Mucosa of descending colon (tissue), 3 donors: ENCODE results near the gene AOPEP. TPM values are rescaled to one million over a fixed set of nuclear protein-coding genes. Genes with fewer than 3 reads are reported as not detected.
A peak's percentile ranks its signal among the peaks of the same experiment; 100 is the strongest.

Experiments used
- ATAC-seq: fragments of 200-7000 bp; cut with Tn5 transposase; one replicate; pipeline ENCODE4 v1.9.1; 2020; ENCODE audit warnings: mild to moderate bottlenecking, moderate library complexity
- DNase-seq, 3 donors: peaks; one replicate each; pipeline ENCODE4 v3.0.0-alpha.2; 2020
- H3K36me3 ChIP-seq: fragments of 200-600 bp; one replicate; pipeline ENCODE4 v1.8.0; 2021; ENCODE audit warnings: low read depth, mild to moderate bottlenecking
- H3K4me1 ChIP-seq: fragments of 200-600 bp; one replicate; pipeline ENCODE4 v1.8.0; 2021; ENCODE audit warnings: low read depth, mild to moderate bottlenecking
- H3K4me3 ChIP-seq: fragments of 200-600 bp; one replicate; pipeline ENCODE4 v1.8.0; 2021; ENCODE audit warnings: mild to moderate bottlenecking
- H3K9me3 ChIP-seq: fragments of 200-600 bp; one replicate; pipeline ENCODE4 v1.8.0; 2021; ENCODE audit warnings: mild to moderate bottlenecking
- CTCF ChIP-seq: fragments of 200-600 bp; IDR thresholded peaks from one replicate; pipeline ENCODE4 v1.8.0; 2022; ENCODE audit warnings: antibody characterized with exemption, mild to moderate bottlenecking
- intact Hi-C, 2 donors: fragments of 100-400 bp; cut with DNase I in 1 of 2; cut with micrococcal nuclease in 1 of 2; formaldehyde crosslinking; loops; one replicate each; pipeline versions ENCODE4 v1.11.0 to v1.11.1; 2022; cut with DNase I, micrococcal nuclease
- total RNA-seq, 3 donors: library from RNA; stranded (reverse); fragmentation: NEBNext Ultra II Directional in 2 of 3; extraction: Animal tissue kit (Norgen Biotek cat#: 25700) in 2 of 3; gene quantifications; one replicate each; pipeline versions ENCODE4 v1.2.1 to v1.2.4, GENCODE V29; 2021 to 2023
- donor health status: DM: no; HTN: no; CAD: no; lungs with moderate emphysema.
- donor health status: DM: no; HTN: no; CAD: no.
- donor health status: DM: no; HTN: yes; CAD: no.

The AOPEP gene
- total RNA-seq, 3 donors from 2014 or later: 47.5 to 102 (median 57.8) TPM

- peaks cover 3% of the 10 kb centered on the region for H3K4me1 ChIP-seq
- peak; percentile 15 for ATAC-seq
These were observed 247.0 kb downstream of the AOPEP start for GRCh38 chr9:94973451-94973941.

GRCh38 chr9:94974154-94974879, 247.8 kb downstream of the AOPEP start:
- Histone ChIP-seq H3K4me3 (no peak overlapping the region), H3K36me3 (no peaks in the 10 kb centered on the region), H3K9me3 (no peaks in the 10 kb centered on the region), H3K4me1 (peaks cover 3% of the 10 kb centered on the region)
- DNase-seq (no peak), ATAC-seq (peak; percentile 23)
- intact Hi-C loops: no loop called here
- no peak for TF ChIP-seq CTCF

More at GRCh38 chr9:94973451-94973941, 247.0 kb downstream of the AOPEP start:
- TF ChIP-seq CTCF: no peak
- intact Hi-C loops: no loop called here
- no peak for DNase-seq
- no peaks in the 10 kb centered on the region for H3K9me3 ChIP-seq
- no peak overlapping the region for H3K4me3 ChIP-seq
- H3K36me3 ChIP-seq: no peaks in the 10 kb centered on the region

- DNase-seq: no peak
- Histone ChIP-seq H3K4me3 (no peak overlapping the region), H3K4me1 (peaks cover 3% of the 10 kb centered on the region), H3K9me3 (no peaks in the 10 kb centered on the region), H3K36me3 (no peaks in the 10 kb centered on the region)
- TF ChIP-seq CTCF: no peak
- intact Hi-C loops: no loop called here
- ATAC-seq: no peak
These were observed 249.0 kb downstream of the AOPEP start for GRCh38 chr9:94975480-94975879.

- H3K36me3 ChIP-seq: no peaks in the 10 kb centered on the region
- intact Hi-C loops: no loop called here
- H3K4me3 ChIP-seq: no peak overlapping the region
- no peak for TF ChIP-seq CTCF
- DNase-seq (no peak), ATAC-seq (no peak)
- no peaks in the 10 kb centered on the region for H3K9me3 ChIP-seq
- H3K4me1 ChIP-seq: peaks cover 3% of the 10 kb centered on the region
These were observed 249.6 kb downstream of the AOPEP start for GRCh38 chr9:94976077-94976476.

- DNase-seq (no peak), ATAC-seq (no peak)
- H3K9me3 ChIP-seq: no peaks in the 10 kb centered on the region
- H3K4me1 ChIP-seq: peaks cover under 1% of the 10 kb centered on the region
- no peak for TF ChIP-seq CTCF
- no peaks in the 10 kb centered on the region for H3K36me3 ChIP-seq
- no peak overlapping the region for H3K4me3 ChIP-seq
- intact Hi-C loops: no loop called here
These were observed 250.9 kb downstream of the AOPEP start for GRCh38 chr9:94977416-94977815.
